SH-SY5Y (cell line): ENCODE measurements around the gene YDJC.

ENCODE experiments used
- GATA2 ChIP-seq: IDR thresholded peaks from 2 replicates; pipeline ENCODE4 v1.6.1; 2011; ENCODE audit warnings: mild to moderate bottlenecking, low read depth, low read length
- GATA3 ChIP-seq: IDR thresholded peaks from 2 replicates; pipeline ENCODE4 v1.6.1; 2011; ENCODE audit warnings: low read depth, mild to moderate bottlenecking, low read length, moderate library complexity

The YDJC gene

DNA sequence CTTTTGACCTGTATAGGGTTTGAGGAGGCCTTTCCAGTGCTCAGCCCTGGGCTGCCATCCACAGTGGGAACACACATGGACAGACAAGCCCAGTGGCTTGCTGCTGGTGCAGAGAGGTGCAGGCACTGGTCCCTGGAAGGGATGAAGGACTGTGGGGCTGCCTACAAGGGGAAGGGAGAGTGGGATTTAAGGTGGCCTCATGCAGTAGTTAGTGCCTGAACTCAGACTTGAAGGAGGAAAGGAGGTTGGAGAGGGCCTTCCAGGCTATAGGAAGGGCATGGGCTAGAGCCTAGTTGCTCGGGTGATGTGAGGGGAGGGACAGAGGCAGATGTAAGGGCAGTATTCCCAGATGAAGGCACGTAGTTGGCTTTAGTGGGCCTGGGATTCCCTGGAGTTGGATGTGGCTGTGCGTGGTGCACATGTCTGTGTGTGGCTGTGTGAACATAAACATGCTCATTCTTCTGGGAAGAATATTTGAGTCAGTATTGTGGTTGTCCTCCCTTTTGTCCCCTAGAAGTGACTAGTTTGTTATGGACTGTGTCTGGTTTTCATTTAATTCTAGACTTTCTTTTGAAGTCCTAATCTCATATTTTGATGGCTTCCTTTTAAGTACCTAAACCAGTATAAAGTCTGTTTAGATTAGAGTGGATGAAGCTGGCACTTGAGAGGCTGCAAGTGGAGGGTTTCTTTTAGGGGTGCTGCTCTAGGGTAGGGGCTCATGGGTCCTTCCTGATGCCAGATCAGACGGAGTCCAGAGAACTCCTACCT, 18.4 kb downstream of the YDJC start:
- TF ChIP-seq GATA3 (no peak), GATA2 (no peak)

DNA sequence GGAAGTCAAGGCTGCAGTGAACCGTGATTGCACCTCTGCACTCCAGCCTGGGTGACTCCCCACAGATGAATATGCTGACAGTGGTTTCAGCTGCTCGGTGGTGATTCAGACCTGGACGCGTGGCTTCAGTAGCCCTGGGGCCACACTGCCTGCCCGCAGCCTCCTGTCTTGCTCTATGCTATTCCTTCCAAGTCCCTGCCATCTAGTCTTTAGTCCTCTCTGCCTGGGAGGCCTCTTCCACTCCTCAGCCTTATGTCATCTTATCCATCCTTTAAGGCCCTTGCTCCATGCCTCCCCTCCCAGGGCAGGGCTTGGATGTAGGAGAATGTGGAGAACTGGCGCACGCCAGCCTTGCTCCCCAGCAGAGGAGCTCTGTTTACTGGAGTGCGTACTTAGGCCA, 23.0 kb downstream of the YDJC start:
- no peak for TF ChIP-seq GATA3
- no peak for TF ChIP-seq GATA2

DNA sequence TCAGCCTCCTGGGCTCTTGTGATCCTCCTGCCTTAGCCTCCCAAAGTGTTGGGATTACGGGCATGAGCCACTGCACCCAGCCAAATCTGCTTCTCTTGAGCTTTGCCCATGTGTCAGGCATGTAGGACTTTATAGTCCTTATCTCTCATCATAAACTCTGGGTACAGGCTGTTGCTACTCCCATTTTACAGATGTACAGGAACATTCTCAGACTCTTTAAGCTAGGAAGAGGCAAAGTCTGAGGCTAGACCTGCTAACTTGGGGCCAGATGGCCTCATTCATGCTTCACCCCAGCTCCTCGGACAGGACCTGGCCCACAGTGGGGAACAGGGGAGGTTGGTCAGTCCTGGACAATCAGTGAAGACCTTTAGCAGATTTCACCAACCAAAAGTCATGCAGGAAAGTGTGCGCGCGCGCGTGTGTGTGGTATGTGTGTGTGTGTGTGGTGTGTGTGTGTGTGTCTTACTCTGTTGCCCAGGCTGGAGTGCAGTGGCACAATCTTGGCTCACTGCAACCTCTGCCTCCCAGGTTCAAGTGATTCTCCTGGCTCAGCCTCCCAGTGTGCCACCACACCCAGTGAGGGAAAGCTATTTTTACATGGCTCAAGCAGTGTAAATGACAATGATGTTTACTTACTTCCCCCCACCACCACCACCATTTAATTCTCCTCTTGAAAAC, 23.8 kb downstream of the YDJC start:
- TF ChIP-seq GATA2 (no peak), GATA3 (no peak)

DNA sequence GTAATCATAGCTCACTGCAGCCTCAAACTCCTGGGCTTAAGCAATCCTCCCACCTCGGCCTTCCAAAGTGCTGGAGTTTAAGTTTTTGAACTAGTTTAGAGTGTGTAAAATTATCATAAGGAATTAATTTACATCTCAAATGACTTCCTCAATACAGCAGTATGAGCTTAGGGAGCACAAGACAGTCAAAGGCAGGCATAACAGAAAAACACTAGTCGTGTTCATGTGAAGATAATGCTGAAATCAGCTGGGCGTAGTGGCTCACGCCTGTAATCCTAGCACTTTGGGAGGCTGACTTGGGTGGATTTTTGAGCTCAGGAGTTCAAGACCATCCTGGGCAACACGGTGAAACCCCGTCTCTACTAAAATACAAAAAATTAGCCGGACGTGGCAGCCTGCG, 25.8 kb downstream of the YDJC start:
- no peak for TF ChIP-seq GATA3
- no peak for TF ChIP-seq GATA2

DNA sequence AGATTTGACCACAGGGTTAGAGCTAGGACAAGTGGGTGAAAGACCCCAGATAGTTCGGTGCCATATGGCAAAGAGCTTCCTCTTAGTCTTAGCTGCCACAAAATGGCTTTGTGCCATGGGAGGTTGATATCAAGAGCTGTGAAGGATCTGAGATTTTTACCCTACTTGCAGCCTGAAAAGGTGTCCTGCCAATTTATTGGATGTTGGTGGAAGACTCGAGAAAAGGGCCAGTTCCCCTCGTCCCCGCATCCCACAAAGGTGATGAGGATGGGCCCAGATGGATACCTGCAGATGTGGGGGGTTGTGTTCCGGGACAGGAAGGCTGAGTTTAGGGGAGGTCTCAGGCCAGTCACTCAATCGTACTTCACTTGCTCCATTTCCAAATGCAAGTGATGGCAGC, 27.2 kb downstream of the YDJC start:
- TF ChIP-seq GATA3, result no peak
- no peak for TF ChIP-seq GATA2

DNA sequence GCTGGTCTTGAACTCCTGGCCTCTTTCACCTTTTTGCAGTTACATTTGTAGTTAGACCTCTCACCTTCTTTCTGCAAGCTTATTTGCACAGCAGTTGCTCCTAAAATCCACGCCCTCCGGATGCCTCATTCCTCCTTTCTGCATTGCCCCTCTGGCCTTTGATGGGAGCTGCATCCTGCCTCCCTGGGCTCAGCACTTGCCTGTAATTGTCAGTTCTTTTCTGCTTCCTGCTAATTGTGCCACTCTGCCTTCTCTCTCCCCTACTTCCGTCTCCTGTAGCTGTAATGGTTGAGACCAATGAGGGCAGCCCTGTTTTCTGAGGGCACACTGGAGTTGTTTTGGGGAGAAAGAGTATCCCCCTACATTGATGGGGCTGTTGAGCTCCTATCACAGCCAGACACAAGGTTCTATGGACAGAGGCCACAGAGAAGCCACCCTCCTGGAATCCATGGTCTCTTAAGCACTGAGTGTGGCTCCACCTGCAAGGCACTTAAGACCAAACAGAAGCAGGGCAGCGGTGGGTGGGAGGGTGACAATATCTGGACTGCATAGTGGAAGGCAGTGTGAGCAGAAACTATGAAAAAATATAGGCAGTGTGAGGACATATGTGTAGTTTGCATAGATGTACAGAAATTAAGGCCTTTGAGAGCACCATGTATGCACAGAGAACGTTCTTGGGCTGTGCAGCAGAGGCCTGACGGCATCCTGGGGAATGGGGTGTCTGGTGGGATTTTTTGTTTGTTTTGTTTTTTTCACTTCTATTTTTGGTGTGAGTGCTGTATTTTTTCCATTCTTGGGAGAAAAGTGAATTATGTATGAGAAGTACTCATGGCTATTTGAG, 30.5 kb downstream of the YDJC start:
- no peak for TF ChIP-seq GATA3
- TF ChIP-seq GATA2, result no peak

DNA sequence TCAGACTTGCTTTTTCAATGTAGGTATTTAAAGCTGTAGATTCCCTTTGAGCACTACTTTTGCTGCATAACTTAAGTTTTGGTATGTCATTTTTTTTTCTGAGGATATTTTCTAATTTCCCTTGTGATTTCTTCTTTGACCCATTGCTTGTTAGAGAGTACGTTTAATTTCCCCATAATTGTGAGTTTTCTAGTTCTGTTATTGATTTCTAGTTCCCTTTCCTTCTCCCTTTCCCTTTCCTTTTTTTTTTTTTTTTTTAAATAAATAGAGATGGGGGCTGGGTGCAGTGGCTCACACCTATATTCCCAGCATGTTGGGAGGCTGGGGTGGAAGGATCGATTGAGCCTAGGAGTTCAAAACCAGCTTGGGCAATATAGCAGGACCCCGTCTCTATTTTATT, 31.5 kb downstream of the YDJC start:
- TF ChIP-seq GATA2 (no peak), GATA3 (no peak)

DNA sequence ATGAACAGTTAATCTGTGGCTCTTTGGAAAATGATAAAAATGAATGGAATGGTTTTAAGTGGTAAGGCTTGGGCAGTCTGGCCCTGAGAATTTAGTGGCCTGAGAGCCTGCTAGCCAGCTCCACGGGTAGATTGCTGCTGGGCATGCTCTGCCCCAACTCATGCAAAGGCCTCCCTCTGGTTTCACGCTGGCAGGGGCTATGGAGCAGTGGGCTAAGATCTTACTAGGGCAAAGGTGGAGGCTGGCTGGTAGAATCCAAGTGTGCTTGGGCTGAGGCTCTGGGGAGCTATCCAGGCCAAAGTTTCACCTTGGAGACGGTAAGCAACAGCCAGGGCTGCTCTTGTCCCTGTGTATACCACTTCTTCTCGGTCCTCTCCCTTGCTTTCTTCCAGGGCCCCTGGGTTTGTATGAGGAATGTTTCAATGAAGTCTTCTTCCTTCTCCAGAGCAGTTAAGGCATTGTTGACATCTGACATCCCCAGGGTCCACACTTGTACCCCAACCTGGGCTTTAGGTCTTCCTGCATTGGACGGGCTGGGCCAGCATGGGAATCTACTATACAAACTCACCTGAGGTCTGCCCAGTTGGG, 34.9 kb downstream of the YDJC start:
- TF ChIP-seq GATA3 (no peak), GATA2 (no peak)

DNA sequence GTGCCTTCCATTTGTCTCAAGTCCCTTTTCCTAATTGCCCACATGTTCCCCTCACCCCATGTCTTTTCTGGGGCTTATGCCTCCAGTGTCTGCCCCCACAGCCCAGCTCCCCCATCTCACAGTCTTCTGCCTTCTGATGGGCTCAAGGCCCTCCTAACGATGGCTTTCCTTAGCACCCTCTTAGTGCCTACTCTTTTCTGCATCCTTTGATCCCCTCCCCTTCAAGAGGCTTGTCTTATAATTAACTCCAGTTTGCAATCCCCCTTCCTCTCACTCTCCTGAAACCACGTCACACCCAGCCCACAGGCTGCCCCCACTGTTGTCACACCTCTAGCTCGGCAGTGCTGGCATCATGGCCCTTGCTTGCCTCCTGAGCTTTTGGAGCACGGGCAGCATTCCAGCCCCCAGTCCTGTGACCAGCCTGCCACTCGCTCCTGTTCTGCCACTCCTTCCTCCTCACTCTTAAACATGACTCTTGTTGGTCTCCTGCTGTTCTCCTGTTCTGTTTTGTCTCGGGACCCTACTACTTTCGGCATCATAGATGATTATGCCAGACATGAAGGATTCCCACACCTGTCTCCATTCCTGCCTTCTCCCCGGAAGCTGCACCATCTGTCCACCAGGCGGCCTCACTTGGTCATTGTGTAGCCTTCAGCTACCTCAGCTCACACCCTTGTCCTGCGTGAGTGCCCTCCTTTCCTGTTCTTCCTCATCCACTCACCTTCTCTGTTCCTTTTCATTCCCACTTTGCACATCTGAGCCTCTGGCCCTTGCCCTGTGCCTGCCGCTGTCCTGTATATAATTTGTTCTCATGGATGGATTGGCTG, 36.2 kb downstream of the YDJC start:
- TF ChIP-seq GATA2 (no peak), GATA3 (no peak)

DNA sequence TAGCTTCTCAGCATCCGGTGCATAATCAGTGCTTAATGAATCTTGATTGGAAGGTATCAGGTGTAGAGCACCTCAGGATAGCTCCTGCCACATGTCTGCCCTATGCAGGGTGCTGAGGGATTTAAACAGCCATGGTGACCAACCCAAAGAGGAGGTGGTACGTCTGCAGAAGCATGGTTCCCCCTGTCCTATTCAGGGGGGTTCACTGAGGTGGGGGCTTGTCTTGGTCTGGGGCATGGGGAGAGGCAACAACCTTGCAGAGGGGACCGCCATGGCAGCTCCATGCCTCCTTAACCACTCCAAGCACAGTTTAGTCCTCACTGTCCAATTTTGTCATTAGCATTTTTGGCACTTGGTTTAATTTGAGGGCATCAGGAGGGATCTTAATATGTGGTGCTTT, 37.4 kb downstream of the YDJC start:
- TF ChIP-seq GATA3, result no peak
- TF ChIP-seq GATA2, result no peak

DNA sequence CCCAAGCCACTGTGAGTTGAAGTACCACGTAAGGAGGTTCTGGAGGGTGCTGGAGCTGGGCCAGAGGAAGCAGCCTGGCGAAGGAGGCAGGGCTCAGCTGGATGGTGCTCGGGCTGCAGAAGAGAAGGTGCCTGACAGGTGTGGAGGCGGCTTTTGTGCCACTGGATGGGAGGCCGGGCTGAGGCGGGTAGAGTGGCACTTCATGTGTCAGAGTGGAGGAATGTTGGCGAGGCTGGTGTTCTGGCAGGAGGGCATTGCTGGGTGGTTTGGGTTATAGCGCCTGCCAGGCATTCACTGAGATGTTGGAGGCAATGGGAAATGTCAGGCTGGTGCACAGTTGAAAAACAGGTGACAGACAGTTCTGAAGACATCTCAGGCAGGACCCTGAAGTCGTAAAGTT, 38.1 kb downstream of the YDJC start:
- no peak for TF ChIP-seq GATA2
- TF ChIP-seq GATA3, result no peak

DNA sequence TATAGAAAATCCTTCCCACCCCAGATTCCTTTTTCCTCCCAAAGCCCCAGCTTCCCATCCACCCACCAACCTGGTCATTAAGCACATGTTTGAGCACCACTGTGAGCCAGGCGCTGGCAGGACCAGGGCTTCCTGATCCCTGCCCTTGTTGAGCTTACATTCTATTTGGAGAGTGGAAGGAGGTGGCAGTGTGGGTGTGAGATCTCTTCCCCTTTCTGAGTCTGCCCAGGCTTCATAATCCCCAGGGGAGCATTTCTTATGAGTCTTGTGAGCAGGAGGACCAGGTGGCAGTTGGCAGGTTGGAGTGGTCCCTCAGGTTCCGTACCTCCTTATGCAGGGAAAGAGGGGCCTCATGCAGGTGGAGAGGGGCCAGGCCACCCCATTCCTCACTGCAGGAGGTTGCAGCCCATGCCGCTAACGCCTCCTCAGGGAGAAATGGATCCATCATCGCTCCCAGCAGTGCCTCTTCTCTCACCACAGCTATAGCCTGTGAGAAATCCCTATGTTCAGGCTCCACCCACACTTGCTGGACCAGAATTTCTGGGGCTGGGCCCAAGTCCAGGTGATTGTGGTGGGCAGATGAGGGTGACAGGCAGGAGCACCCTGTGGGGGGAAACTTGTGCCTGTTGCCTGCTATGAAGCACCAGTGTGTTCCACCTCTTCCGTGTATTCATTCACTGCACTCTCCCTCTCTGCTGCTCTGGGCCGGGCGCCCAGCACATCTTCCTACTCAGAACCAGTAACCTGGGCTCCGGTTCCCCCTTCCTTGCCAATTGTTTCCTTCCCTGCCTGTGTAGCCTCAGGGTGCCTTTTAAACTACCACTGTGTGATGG, 38.8 kb downstream of the YDJC start:
- TF ChIP-seq GATA3 (no peak), GATA2 (no peak)
